HG03108 (cell line): ENCODE measurements around the gene NUDT1.

ENCODE experiments used
- ATAC-seq: cut with Tn5 transposase; IDR thresholded peaks from one replicate; pipeline ENCODE4 v1.9.1; 2021; ENCODE audit warnings: moderate library complexity; ENCODE audit not compliant: unreplicated experiment

NUDT1 gene

DNA sequence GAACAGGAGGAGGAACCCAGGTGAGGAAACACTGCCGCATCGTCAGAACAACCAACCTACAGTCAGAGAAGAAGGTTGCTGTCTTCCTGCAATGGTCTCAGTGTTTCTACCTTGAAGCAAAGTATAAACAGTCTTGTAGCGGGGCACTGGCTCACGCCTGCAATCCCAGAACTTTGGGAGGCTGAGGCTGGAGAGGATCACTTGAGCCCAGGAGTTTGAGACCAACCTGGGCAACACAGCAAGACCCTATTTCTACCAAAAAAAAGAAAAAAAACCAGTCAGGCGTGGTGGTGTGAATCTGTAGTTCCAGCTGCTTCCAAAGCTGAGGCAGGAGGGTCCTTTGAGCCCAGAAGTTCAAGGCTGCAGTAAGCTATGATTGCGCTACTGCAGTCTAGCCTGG is 48.9 kb downstream of the NUDT1 start:
- no peak for ATAC-seq

DNA sequence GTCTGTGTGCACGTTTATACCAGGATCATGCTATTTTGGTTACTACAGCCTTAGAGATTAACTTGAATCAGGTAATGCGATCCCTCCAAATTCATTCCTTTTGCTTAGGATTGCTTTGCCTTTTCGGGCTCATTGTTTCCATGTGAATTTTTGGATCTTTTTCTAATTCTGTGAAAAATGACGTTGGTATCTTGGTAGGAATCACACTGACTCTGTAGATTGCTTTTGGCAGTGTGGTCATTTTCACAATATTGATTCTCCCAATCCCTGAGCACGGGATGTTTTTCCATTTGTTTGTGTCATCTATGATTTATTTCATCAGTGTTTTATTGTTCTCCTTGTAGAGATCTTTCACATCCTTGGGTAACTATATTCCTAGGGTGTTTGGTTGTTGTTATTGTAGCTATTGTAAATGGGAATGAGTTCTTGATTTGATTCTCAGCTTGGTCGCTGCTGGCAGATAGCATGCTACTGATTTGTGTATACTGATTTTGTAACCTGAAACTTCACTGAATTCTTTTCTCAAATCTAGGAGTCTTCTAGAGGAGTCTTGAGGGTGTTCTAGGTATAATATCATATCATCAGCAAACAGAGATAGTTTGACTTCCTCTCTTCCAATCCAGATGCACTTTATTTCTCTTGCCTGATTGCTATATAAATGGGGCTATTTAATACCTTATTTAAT is 54.1 kb downstream of the NUDT1 start:
- no peak for ATAC-seq

GRCh38 chr7:2296832-2297231 is 54.8 kb downstream of the NUDT1 start:
- ATAC-seq: no peak

DNA sequence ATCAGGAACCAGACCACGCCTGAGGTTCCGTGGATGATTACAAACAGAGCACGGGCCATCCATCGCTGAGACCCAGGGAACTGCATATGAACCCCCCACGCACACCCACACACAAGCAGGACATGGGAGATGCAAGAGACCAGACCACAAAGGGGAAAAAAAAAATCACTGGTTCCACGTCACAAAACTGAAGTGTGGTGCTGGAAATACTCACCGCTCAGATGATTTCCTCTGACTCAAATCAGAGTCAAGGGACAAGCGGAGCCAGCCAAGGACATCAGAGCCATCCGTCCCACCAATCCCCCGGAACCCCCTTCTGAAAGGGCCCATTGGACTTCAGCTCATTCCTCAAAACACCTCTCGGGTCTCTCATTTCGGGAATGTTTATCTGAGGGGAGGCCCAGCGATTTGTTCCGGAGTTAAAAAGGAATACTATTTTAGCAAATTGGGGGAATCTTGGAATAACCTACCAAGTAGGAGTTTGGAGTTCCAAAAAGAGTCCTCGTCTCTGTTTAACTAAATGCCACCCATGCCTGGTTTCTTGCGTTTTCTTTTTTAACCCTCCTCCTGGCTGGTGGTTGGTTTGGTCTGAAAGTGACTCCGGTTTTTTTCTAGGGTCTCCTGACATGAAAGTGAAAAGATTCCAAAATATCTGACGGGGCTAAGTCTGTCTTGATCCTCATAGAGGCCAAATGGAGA is 57.3 kb downstream of the NUDT1 start:
- peak; percentile 51 for ATAC-seq

- no peak for ATAC-seq
Measured at GRCh38 chr7:2299870-2300512, 58.0 kb downstream of the NUDT1 start.
